Left lung (tissue), 10 donors: Measurements from ENCODE around the gene MGAT3. TPM values are rescaled to one million over a fixed set of nuclear protein-coding genes. Genes with fewer than 3 reads are reported as not detected.
A peak's percentile ranks its signal among the peaks of the same experiment; 100 is the strongest.

Experiments used
- ATAC-seq: fragments of 200-7000 bp; cut with Tn5 transposase; one replicate; pipeline ENCODE4 v1.9.1; 2020; ENCODE audit warnings: moderate library complexity
- DNase-seq, 4 donors: peaks; one replicate each; pipeline ENCODE4 v3.0.0-alpha.2; 2013 to 2020
- H3K27ac ChIP-seq, 2 donors: fragments of 200-600 bp; sonication (generic) in 1 of 2; one replicate each; pipeline versions ENCODE4 v1.5.0 to v1.8.0; 2020 to 2021
- H3K27me3 ChIP-seq, 2 donors: fragments of 200-600 bp; sonication (generic) in 1 of 2; one replicate each; pipeline versions ENCODE4 v1.5.0 to v1.8.0; 2020 to 2021
- H3K36me3 ChIP-seq, 2 donors: fragments of 200-600 bp; sonication (generic) in 1 of 2; one replicate each; pipeline versions ENCODE4 v1.5.0 to v1.8.0; 2020 to 2021
- H3K4me1 ChIP-seq, 2 donors: fragments of 200-600 bp; one replicate each; pipeline ENCODE4 v1.8.0; 2021
- H3K4me3 ChIP-seq, 2 donors: fragments of 200-600 bp; sonication (generic) in 1 of 2; one replicate each; pipeline versions ENCODE4 v1.5.0 to v1.8.0; 2020 to 2021; ENCODE audit warnings: mild to moderate bottlenecking in 1 of 2
- H3K9me3 ChIP-seq, 2 donors: fragments of 200-600 bp; sonication (generic) in 1 of 2; one replicate each; pipeline versions ENCODE4 v1.5.0 to v1.8.0; 2020 to 2021
- CTCF ChIP-seq, 2 donors: fragments of 200-600 bp; sonication (generic) in 1 of 2; IDR thresholded peaks; one replicate each; pipeline versions ENCODE4 v1.5.0 to v1.8.0; 2021; ENCODE audit warnings: antibody characterized with exemption in 2 of 2
- intact Hi-C, 2 donors: fragments of 100-400 bp; cut with DNase I; formaldehyde crosslinking; loops; one replicate each; pipeline versions ENCODE4 v1.11.2 to v1.14.2; 2022
- polyA plus RNA-seq, 6 donors: library from polyadenylated mRNA; unstranded; fragments of 120-200 nt; gene quantifications; one replicate each; pipeline ENCODE4 v1.2.1, GENCODE V29; 2013; ENCODE audit not compliant: insufficient read length in 6 of 6
- total RNA-seq, 2 donors: library from RNA; stranded (reverse); fragmentation: NEBNext Ultra II Directional; extraction: Animal tissue kit (Norgen Biotek cat#: 25700); gene quantifications; one replicate each; pipeline ENCODE4 v1.2.1, GENCODE V29; 2021
- donor health status: DM: no; HTN: yes; CAD: no.
- donor health status: DM: no; HTN: no; CAD: no.

MGAT3 gene
- total and polyA plus RNA-seq, 8 donors, result 6.7 to 21.2 (median 13.4) TPM

GRCh38 chr22:39416319-39416718 is 40.5 kb upstream of the MGAT3 start:
- Histone ChIP-seq H3K4me3 (no peak overlapping the region), H3K27me3 (no peaks in the 10 kb centered on the region), H3K36me3 (peaks cover 0 to 61% of the 10 kb centered on the region in 2 donors), H3K9me3 (no peaks in the 10 kb centered on the region), H3K27ac (no peak overlapping the region), H3K4me1 (peaks cover 0 to 25% of the 10 kb centered on the region in 2 donors)
- intact Hi-C loops, result no loop called here
- ATAC-seq (no peak), DNase-seq (peak in 1 of 4 donors; percentile 60)
- TF ChIP-seq CTCF (IDR thresholded peaks at IDR 0.05), result no peak

DNA sequence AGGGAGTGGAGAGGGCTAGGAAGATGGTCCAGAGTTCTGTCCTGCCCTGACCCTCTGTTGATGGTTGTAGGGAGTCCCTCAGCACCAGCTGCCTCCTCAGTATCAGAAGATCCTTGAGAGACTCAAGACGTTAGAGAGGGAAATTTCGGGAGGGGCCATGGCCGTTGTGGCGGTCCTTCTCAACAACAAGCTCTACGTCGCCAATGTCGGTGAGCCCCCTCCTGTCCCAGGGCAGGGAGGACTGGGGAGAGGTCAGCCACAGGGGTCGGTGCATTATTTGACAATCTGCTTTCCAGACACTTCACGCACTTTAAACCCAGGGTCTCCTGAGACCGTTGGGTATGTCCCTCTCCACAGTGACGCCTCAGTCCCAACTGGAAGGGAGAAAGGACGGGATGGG is 39.2 kb upstream of the MGAT3 start:
- Histone ChIP-seq H3K9me3 (no peaks in the 10 kb centered on the region), H3K27me3 (no peaks in the 10 kb centered on the region), H3K4me3 (no peak overlapping the region), H3K36me3 (peaks cover 0 to 74% of the 10 kb centered on the region in 2 donors), H3K27ac (no peak overlapping the region), H3K4me1 (peaks cover 0 to 11% of the 10 kb centered on the region in 2 donors)
- ATAC-seq (no peak), DNase-seq (peak in 1 of 4 donors; percentile 27)
- no peak for TF ChIP-seq CTCF (IDR thresholded peaks at IDR 0.05)
- intact Hi-C loops, result no loop called here

DNA sequence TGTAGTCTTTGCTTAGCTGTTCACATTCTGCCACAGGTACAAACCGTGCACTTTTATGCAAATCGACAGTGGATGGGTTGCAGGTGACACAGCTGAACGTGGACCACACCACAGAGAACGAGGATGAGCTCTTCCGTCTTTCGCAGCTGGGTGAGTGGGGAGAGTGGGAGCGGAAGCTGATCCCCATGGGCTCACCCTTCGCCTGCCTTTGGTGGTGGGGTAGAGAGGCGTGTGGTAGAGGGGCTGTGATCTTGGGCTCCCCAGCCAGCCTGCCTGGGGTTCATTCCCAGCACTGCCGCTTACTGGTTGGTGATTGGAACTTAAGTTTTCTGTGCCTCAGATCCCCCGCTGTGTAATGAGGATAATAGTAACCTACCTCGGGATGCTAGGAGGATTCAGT is 38.1 kb upstream of the MGAT3 start:
- peaks cover 0 to under 1% of the 10 kb centered on the region in 2 donors for H3K4me1 ChIP-seq
- intact Hi-C loops, result no loop called here
- no peaks in the 10 kb centered on the region for H3K9me3 ChIP-seq
- no peak overlapping the region for H3K27ac ChIP-seq
- TF ChIP-seq CTCF (IDR thresholded peaks at IDR 0.05), result no peak
- DNase-seq, result peak in 1 of 4 donors; percentile 29
- ATAC-seq, result no peak
- peaks cover 0 to 83% of the 10 kb centered on the region in 2 donors for H3K36me3 ChIP-seq
- H3K27me3 ChIP-seq, result no peaks in the 10 kb centered on the region
- H3K4me3 ChIP-seq, result no peak overlapping the region

DNA sequence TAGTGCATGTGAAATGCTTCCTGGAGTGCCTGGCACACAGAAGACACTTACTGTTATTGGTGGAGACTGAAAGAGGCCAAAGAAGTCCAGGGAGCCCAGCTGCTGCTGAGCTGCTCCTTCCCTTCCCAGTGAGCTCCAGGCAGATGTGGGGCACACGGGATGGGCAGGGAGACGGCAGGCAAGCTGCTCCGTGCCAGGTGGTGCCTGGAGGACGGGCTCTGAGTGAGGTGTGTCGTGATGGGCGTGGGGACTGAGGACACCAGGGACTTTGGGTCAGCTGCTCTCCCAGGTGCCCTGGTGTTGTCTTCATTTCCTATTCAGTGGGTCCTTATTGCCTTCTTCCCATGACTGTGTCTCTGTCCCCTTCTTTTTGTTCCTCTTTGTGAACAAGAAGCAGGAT is 37.7 kb upstream of the MGAT3 start:
- H3K4me1 ChIP-seq, result no peaks in the 10 kb centered on the region
- ATAC-seq, result no peak
- intact Hi-C loops, result no loop called here
- H3K36me3 ChIP-seq, result peaks cover 0 to 87% of the 10 kb centered on the region in 2 donors
- no peak overlapping the region for H3K4me3 ChIP-seq
- no peak overlapping the region for H3K27ac ChIP-seq
- no peak for TF ChIP-seq CTCF (IDR thresholded peaks at IDR 0.05)
- no peaks in the 10 kb centered on the region for H3K27me3 ChIP-seq
- peak in 1 of 4 donors; percentile 20 for DNase-seq
- H3K9me3 ChIP-seq, result no peaks in the 10 kb centered on the region

- Histone ChIP-seq H3K27ac (no peak overlapping the region), H3K36me3 (peaks cover 0 to 94% of the 10 kb centered on the region in 2 donors), H3K4me3 (no peak overlapping the region), H3K9me3 (no peaks in the 10 kb centered on the region), H3K27me3 (no peaks in the 10 kb centered on the region), H3K4me1 (no peaks in the 10 kb centered on the region)
- no peak for ATAC-seq
- TF ChIP-seq CTCF (IDR thresholded peaks at IDR 0.05), result no peak
- intact Hi-C loops, result no loop called here
- peak in 1 of 4 donors; percentile 43 for DNase-seq
Observed at GRCh38 chr22:39419911-39420310, 36.9 kb upstream of the MGAT3 start.
